ENCODE data around the gene IRS1. TPM values are rescaled to one million over a fixed set of nuclear protein-coding genes. Genes with fewer than 3 reads are reported as not detected.

The IRS1 gene
- total RNA-seq, 4 donors from 2014 or later = 11.9 to 29.6 (median 13.2) TPM

DNA sequence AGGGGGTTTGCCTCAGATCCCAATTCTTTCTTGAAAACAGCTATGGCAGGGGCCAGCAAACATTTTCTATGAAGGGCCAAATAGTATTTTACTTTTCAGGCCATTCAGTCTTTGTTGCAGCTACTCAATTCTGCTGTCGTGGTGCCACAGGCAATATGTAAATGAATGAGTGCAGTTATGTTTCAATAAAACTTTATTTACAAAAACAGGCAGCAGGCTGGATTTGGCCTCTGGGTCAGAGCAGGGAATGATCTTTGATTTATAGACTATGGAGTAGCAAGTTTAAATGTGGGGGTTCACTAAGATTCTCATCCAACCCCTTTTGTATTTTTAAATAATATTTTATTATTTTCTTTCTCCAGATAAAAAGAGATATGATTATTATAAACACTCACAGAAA, 72.4 kb downstream of the IRS1 start:
- TF ChIP-seq, protein P1, sequence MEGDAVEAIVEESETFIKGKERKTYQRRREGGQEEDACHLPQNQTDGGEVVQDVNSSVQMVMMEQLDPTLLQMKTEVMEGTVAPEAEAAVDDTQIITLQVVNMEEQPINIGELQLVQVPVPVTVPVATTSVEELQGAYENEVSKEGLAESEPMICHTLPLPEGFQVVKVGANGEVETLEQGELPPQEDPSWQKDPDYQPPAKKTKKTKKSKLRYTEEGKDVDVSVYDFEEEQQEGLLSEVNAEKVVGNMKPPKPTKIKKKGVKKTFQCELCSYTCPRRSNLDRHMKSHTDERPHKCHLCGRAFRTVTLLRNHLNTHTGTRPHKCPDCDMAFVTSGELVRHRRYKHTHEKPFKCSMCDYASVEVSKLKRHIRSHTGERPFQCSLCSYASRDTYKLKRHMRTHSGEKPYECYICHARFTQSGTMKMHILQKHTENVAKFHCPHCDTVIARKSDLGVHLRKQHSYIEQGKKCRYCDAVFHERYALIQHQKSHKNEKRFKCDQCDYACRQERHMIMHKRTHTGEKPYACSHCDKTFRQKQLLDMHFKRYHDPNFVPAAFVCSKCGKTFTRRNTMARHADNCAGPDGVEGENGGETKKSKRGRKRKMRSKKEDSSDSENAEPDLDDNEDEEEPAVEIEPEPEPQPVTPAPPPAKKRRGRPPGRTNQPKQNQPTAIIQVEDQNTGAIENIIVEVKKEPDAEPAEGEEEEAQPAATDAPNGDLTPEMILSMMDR (IDR thresholded peaks at IDR 0.05; ENCODE audit: low read depth) = no peak

DNA sequence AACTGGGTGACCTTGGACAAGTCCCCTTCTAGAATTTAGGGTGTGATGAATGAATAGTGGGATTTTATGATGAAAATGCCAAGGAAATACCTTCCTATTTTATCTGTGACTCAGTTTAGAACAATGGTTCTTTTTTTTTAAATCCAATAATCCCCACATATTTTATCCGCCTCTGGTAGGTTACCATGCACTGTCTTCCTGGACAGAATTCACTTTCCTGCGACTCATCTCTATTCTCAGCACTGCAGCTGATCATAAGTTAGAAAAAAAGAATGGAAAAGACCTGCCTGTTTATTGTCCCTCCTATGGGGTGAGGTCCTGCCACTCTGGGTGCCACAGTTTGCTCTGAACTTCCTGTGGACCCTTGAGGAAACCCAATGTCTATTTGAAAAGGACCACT, 73.1 kb downstream of the IRS1 start:
- TF ChIP-seq, protein P1 (IDR thresholded peaks at IDR 0.05; ENCODE audit: low read depth) = no peak

DNA sequence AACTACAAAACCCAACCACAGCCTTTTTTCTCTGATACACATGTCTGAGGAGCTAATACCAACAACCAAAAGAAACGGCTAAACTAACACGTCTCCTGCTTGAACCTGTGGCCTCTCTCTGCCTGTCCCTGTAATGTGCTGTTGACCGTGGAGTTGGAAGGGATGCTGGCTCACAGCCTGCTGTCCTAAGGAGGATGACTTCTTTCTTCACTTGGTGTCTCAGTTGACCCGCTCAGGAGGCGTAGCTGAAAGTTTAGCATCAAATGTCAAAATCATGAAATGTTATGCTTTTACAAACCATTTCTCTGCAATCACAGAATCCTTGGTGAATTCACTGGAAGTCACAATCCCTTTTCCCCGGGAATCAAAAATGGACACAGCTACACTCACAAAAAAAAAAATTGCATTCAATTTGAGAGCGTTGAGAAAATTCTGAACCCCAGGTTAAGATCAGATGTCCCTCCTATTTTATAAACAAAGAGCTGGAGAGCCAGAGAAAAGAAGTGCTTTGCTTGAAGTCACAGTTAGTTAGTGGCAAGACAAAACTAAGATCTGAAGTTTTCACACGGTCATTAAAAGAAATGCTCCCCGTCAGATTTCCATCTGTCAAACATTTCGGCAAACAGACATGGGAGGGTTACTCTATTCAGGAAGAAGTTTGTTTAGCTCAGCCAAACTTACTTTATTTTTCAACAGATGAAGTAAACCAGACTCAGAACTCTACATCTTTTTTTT, 74.3 kb downstream of the IRS1 start:
- TF ChIP-seq, protein P1 (IDR thresholded peaks at IDR 0.05; ENCODE audit: low read depth) = no peak

DNA sequence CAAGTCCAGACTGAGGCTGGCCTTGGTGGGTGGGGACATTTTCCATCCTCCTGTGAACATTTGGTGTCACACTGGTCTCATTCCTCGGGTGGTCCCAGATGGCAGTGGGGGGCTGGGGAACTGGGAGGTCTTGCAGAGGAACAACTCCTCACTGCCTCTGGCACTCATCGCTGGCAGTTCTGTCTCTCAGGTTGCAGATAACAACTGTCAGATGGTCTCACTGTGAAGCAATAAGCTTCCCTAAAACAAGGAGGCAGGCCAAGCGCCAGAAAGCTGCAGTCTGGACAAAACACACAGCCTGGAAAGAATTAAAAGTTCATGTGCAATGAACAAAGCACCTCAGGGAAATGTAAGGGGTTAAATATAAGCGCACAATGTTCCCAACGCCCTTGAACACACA, 78.1 kb downstream of the IRS1 start:
- TF ChIP-seq, protein P1 (IDR thresholded peaks at IDR 0.05; ENCODE audit: low read depth) = no peak

DNA sequence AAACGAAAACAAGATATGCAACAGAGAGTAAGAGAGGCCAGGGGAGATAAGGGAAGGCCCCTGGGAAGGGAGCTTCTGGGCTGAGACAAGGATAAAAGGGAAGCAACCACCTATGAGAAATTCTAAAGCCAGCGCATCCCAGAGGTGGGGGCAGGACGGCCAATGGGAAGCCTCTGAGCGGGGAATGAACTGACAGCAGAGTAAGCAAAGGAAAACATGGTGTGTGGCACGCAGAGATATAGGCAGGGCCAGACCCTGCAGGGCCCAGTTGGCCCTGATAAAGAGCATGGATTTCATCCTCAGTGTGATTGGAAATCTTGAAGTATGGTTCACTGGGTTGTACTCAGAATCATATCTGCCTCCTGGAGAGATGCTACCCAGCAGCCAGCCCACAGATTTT, 78.7 kb downstream of the IRS1 start:
- TF ChIP-seq, protein P1 (IDR thresholded peaks at IDR 0.05; ENCODE audit: low read depth) = no peak

DNA sequence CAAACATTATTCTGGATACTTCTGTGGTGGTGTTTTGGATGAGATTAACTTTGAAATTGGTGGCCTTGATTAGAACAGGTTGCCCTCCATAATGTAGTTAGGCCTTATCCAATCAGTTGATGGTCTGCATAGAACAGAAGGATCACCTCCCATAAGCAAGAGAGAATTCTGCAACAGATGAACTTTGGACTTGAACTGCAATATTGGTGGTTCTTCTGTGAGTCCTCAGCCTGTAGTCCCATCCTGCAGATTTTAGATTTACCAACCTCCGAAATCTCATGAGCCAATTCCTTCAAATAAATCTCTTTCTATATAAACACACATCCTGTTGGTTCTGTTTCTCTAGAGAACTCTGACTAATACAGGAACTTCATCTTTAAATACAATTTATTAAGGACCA, 81.9 kb downstream of the IRS1 start:
- TF ChIP-seq, protein P1 (IDR thresholded peaks at IDR 0.05; ENCODE audit: low read depth) = no peak

DNA sequence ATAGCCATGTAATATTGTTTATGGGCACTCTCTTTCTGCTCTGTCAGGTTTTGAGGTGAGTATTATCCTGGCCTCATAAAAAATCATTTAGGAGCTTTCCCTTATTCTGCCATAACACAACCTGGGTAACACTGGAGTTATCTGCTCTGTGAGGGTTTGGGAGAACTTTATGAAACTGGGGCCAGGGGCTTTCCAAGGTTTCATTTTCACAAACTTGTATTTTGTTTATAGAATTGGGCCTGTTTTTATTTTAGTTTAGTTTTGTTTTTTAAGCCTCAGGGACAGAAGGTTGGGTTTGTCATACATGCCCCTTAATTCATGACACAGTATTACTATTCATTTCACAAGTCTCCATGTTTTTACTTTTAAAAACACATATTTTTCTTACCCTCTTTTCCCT, 83.5 kb downstream of the IRS1 start:
- TF ChIP-seq, protein P1 (IDR thresholded peaks at IDR 0.05; ENCODE audit: low read depth) = no peak

Measured in subcutaneous adipose tissue (tissue), 4 donors.